NCI-H1930 (cell line): ENCODE measurements around the gene LRTM2.

Experiments
- DNase-seq, 2 experiments: peaks; one replicate each; lab custom pipeline; 2025; lab: John Stamatoyannopoulos, UW

The LRTM2 gene

DNA sequence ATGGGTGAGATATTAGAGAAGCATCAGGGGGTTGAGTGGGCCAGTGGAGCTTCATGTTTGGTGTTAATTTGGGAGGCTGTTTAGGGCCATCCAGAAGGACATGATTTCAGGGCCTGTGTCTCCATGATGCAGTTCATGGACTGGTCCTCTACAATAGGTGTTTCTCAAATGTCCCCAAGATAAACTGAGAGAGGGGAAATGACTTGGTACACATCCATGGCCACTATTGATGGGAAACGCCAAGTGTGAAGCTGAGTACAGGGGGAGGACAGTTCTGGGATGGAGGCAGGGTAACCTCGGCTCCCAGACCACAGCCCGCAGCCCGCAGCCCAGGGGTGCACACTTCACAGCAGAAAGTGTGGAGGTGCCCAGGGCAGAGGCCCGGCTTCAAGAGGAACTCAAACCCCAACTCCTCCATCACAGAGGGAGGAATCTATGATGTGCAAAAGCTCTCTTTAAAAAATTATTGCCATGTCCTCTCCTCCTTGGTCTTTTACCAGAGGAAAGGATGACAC lies 64.8 kb downstream of the LRTM2 start:
- DNase-seq = no peak

DNA sequence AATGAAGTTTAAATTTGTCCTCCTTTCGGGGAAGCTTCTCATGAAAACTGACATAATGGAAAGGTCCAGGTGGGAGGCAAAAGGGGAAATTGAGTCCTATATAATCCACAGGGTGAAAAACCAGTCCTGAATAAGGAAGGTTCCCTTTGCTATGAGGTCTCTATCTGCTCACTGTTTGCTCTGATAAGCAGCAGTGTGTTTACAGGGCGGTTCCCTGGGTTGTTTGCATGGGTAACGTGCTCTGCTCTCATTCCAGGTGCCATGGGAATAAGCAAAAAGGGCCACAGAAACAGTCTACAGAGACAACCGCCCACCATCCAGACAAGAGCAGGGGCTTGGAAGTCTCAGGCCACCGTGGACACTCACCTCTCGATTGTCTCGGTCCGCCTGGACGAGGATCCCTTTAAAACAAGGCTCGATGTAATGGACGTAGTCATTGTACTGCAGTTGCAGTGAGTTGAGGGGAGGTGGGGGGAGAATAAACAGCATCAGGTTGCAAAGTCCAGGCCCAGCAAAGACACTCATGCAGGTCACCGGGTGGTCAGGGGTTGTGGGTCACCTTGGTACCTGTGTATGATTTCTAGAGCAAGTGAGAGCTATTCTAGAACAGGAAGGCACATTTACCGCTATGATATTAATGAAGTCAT lies 65.4 kb downstream of the LRTM2 start:
- DNase-seq = no peak
